Progenitor cell of endocrine pancreas (in vitro differentiated cells): ENCODE measurements around the gene CHD1L. TPM values are rescaled to one million over a fixed set of nuclear protein-coding genes. Genes with fewer than 3 reads are reported as not detected.
A peak's percentile ranks its signal among the peaks of the same experiment; 100 is the strongest.

Experiments
- DNase-seq: peaks from one replicate; pipeline ENCODE4 v3.0.0; 2021; ENCODE audit warnings: low spot score; ENCODE audit not compliant: unreplicated experiment
- H3K27ac Mint-ChIP-seq: 2 replicates; pipeline ENCODE4 v1.8.0; 2021; ENCODE audit warnings: mild to moderate bottlenecking, moderate library complexity, mixed read lengths
- H3K27me3 Mint-ChIP-seq: 2 replicates; pipeline ENCODE4 v1.8.0; 2021; ENCODE audit warnings: mixed read lengths
- H3K36me3 Mint-ChIP-seq: 2 replicates; pipeline ENCODE4 v1.8.0; 2022; ENCODE audit warnings: mixed read lengths; ENCODE audit not compliant: insufficient read depth
- H3K4me1 Mint-ChIP-seq: 2 replicates; pipeline ENCODE4 v1.8.0; 2021; ENCODE audit warnings: low read depth, mixed read lengths
- H3K4me3 Mint-ChIP-seq: 2 replicates; pipeline ENCODE4 v1.8.0; 2021; ENCODE audit warnings: low read depth, mild to moderate bottlenecking, moderate library complexity, mixed read lengths
- H3K9me3 Mint-ChIP-seq: 2 replicates; pipeline ENCODE4 v1.8.0; 2021; ENCODE audit warnings: low read depth, mixed read lengths
- total RNA-seq: library from RNA; stranded (reverse); gene quantifications from 2 replicates; pipeline ENCODE4 v1.2.1, GENCODE V29; 2021
- TF ChIP-seq, protein P1 (sequence below): fragments of 200-600 bp; sonication (generic); IDR thresholded peaks from one replicate; pipeline ENCODE4 v1.5.0; 2021; ENCODE audit warnings: antibody characterized with exemption, mild to moderate bottlenecking; ENCODE audit not compliant: unreplicated experiment

The CHD1L gene
- total RNA-seq, 1 donor from 2014 or later, result 79.6 TPM

DNA sequence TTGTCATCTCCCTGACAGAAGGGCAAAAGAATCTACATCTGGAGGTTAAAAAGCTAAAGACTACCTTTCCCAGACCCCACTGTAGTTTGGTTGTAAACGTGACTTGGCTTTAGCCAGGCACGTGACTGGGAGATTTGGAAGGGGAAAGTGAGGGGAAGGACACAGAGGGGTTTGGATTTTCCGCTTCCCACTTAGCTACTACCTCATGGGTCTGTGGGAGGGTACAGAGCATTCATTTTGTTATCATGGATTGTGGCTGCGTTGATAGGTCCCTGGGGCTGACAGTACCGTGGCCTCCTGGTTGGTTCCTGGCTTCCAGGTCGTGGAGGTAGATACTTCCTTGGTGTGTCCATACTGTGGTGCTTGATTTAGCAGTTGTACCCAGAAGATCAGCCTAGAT is 2.6 kb downstream of the CHD1L start:
- Mint-ChIP-seq H3K27me3 (no peaks in the 10 kb centered on the region), H3K9me3 (peaks cover 8% of the 10 kb centered on the region), H3K36me3 (peaks cover 1% of the 10 kb centered on the region), H3K4me1 (peaks cover 51% of the 10 kb centered on the region), H3K4me3 (no peak overlapping the region), H3K27ac (no peak overlapping the region)
- no peak for DNase-seq
- TF ChIP-seq, protein P1, sequence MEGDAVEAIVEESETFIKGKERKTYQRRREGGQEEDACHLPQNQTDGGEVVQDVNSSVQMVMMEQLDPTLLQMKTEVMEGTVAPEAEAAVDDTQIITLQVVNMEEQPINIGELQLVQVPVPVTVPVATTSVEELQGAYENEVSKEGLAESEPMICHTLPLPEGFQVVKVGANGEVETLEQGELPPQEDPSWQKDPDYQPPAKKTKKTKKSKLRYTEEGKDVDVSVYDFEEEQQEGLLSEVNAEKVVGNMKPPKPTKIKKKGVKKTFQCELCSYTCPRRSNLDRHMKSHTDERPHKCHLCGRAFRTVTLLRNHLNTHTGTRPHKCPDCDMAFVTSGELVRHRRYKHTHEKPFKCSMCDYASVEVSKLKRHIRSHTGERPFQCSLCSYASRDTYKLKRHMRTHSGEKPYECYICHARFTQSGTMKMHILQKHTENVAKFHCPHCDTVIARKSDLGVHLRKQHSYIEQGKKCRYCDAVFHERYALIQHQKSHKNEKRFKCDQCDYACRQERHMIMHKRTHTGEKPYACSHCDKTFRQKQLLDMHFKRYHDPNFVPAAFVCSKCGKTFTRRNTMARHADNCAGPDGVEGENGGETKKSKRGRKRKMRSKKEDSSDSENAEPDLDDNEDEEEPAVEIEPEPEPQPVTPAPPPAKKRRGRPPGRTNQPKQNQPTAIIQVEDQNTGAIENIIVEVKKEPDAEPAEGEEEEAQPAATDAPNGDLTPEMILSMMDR, result no peak

DNA sequence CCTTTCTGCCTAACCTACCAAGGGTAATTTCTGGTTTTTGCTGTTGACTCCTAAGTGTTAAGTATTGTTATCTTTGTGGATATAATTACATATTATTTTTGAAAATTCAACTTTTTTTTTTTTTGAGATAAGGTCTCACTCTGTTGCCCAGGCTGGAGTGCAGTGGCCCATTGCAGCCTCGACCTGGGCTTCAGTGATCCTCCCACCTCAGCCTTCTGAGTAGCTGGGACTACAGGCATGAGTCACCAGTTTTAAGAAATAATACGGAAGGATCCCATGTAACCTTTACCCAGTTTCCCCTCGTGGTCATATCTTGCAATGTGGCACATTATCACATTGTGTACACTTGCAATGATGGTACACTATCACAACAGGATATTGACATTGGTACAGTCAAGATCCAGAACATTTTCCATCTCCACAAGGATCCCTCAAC is 3.1 kb downstream of the CHD1L start:
- peaks cover 8% of the 10 kb centered on the region for H3K9me3 Mint-ChIP-seq
- no peak overlapping the region for H3K4me3 Mint-ChIP-seq
- DNase-seq, result no peak
- H3K27me3 Mint-ChIP-seq, result no peaks in the 10 kb centered on the region
- TF ChIP-seq, protein P1, result no peak
- H3K27ac Mint-ChIP-seq, result no peak overlapping the region
- peaks cover 46% of the 10 kb centered on the region for H3K4me1 Mint-ChIP-seq
- H3K36me3 Mint-ChIP-seq, result peaks cover 1% of the 10 kb centered on the region

DNA sequence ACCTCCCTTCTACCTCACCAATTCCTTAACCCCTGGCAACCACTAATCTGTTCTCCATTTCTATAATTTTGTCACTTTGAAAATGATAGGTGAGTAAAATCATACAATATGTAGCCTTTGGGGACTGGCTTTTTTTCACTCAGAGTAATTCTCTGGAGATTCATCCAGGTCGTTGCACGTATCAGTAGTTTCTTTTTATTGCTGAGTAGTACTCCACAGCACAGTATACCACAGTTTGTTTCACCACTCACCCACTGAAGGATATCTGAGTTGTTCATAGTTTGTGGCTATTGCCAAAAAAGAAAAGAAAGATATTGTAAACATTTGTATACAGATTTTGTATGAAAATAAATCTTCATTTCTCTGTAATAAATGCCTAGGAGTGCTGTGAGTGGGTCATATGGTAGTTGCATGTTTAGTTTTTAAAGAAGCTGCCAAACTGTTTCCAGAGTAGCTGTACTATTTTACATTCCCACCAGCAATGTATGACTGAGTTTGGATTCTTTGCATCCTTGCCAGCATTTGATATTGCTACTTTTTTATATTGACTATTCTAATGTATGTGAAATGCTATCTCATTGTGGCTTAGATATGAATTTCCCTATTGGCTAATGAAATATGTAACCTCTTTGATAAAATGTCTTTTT is 3.7 kb downstream of the CHD1L start:
- peaks cover 40% of the 10 kb centered on the region for H3K4me1 Mint-ChIP-seq
- H3K27me3 Mint-ChIP-seq, result no peaks in the 10 kb centered on the region
- TF ChIP-seq, protein P1, result no peak
- H3K36me3 Mint-ChIP-seq, result peaks cover 1% of the 10 kb centered on the region
- DNase-seq, result no peak
- H3K4me3 Mint-ChIP-seq, result no peak overlapping the region
- H3K9me3 Mint-ChIP-seq, result peaks cover 8% of the 10 kb centered on the region
- H3K27ac Mint-ChIP-seq, result no peak overlapping the region

DNA sequence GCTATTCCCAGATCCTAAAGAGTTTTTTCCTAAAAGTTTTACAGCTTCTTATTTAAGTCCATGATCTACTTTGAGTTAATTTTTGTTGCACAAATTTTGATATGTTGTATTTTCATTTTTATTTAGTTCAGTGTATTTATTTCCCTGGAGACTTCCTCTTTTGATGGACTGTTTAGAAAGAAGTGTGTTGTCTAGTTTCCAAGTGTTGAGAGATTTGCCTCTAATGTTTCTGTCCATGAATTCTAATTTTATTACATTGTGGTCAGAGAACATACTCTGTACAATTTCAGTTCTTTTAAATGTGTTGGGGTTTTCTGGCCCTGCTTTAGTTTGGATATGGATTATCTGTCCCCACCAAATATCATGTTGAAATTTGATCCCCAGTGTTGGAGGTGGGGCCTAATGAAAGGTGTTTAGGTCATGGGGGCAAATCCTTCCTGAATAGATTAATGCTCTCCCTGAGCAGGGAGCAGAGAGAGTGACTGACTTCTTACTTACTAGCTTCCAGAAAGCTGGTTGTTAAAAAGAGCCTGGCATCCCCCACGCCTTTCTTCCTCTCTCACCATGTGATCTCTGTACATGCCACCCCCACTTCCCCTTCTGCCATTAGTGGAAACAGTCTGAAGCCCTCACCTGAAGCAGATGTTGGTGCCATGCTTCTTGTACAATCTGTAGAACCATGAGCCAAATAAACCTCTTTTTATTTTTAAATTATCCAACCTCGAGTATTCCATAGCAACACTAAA is 4.6 kb downstream of the CHD1L start:
- H3K9me3 Mint-ChIP-seq, result peaks cover 8% of the 10 kb centered on the region
- TF ChIP-seq, protein P1, result no peak
- H3K4me3 Mint-ChIP-seq, result no peak overlapping the region
- DNase-seq, result no peak
- peaks cover 34% of the 10 kb centered on the region for H3K4me1 Mint-ChIP-seq
- H3K27me3 Mint-ChIP-seq, result no peaks in the 10 kb centered on the region
- H3K27ac Mint-ChIP-seq, result peak overlapping the region; percentile 80
- H3K36me3 Mint-ChIP-seq, result peaks cover 1% of the 10 kb centered on the region

DNA sequence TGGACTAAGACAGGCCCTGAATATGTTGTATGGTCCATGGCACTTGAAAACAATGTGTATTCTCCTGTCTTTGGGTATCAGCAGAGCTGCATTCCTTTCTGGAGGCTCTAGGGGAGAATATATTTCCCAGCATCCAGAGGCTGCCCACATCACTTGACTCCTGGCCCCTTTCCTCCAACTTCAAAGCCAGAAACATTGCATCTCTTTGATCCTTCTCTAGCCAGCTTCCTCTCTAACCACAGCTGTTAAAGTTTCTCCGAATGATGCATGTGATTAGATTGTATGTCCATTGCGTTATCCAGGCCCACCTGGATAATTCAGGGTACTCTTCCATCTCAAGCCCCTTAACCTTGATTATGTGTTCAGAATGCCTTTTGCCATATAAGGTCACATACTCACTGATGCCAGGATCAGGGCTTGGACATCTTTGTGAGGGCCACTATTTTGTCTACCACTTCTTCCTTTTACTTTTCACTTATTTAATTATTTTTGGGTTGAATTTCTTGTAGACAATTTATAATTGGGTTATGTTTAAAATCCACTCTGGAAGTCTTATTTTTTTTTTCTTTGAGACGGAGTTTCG is 5.3 kb downstream of the CHD1L start:
- Mint-ChIP-seq H3K27ac (peak overlapping the region; percentile 80), H3K36me3 (peaks cover 1% of the 10 kb centered on the region), H3K4me1 (peaks cover 31% of the 10 kb centered on the region), H3K9me3 (peaks cover 8% of the 10 kb centered on the region), H3K4me3 (no peak overlapping the region), H3K27me3 (no peaks in the 10 kb centered on the region)
- no peak for DNase-seq
- TF ChIP-seq, protein P1, result no peak
